Neuronal stem cell (in vitro differentiated cells): Measurements from ENCODE around the gene MCC.
"Not testable (repeated sequence)": the region's sequence is repeated elsewhere in the genome, so short reads cannot be mapped to it uniquely, and the experiment has no call there.

Source experiments
- DNase-seq: peaks from one replicate; pipeline ENCODE4 v3.0.0-alpha.2; 2013; ENCODE audit warnings: low spot score
- H2AFZ ChIP-seq: one replicate; pipeline ENCODE4 v1.6.1; 2013; ENCODE audit warnings: mild to moderate bottlenecking, low read length, inconsistent platforms
- H2AK5ac ChIP-seq: 2 replicates; pipeline ENCODE4 v1.6.1; 2013; ENCODE audit warnings: low read depth, mild to moderate bottlenecking, inconsistent platforms, low read length, moderate library complexity, mixed read lengths
- H2BK120ac ChIP-seq: 2 replicates; pipeline ENCODE4 v1.6.1; 2013; ENCODE audit warnings: low read depth, mild to moderate bottlenecking, inconsistent platforms, low read length, moderate library complexity, mixed read lengths
- H2BK12ac ChIP-seq: one replicate; pipeline ENCODE4 v1.6.1; 2013; ENCODE audit warnings: low read length, inconsistent platforms
- H2BK15ac ChIP-seq: 2 replicates; pipeline ENCODE4 v1.6.1; 2013; ENCODE audit warnings: mild to moderate bottlenecking, low read length, inconsistent platforms, mixed read lengths
- H2BK5ac ChIP-seq: one replicate; pipeline ENCODE4 v1.6.1; 2013; ENCODE audit warnings: inconsistent platforms, mild to moderate bottlenecking, low read length, moderate library complexity
- H3K14ac ChIP-seq: one replicate; pipeline ENCODE4 v1.6.1; 2013; ENCODE audit warnings: low read length, inconsistent platforms
- H3K18ac ChIP-seq: 2 replicates; pipeline ENCODE4 v1.6.1; 2013; ENCODE audit warnings: low read length, inconsistent platforms
- H3K23ac ChIP-seq: 2 replicates; pipeline ENCODE4 v1.6.1; 2013; ENCODE audit warnings: low read depth, mild to moderate bottlenecking, mixed read lengths, low read length, inconsistent platforms; ENCODE audit not compliant: poor library complexity
- H3K27ac ChIP-seq: replicated peaks from 3 replicates; pipeline ENCODE4 v1.5.1; 2013; ENCODE audit warnings: low read length, inconsistent platforms
- H3K27me3 ChIP-seq, 3 experiments: 2 replicates each; pipeline ENCODE4 v1.6.1; 2013; ENCODE audit warnings: low read length in 3 of 3, mild to moderate bottlenecking in 2 of 3, inconsistent platforms in 1 of 3, low read depth in 1 of 3, mixed read lengths in 1 of 3, moderate library complexity in 1 of 3; ENCODE audit not compliant: control insufficient read depth in 3 of 3, insufficient read depth in 3 of 3
- H3K36me3 ChIP-seq, 2 donors: replicated peaks in 1 of 2; 2 replicates each; pipeline ENCODE4 v1.6.1; 2013; ENCODE audit warnings: low read length in 2 of 2; ENCODE audit not compliant: control insufficient read depth in 2 of 2, insufficient read depth in 2 of 2
- H3K4ac ChIP-seq: 2 replicates; pipeline ENCODE4 v1.6.1; 2013; ENCODE audit warnings: inconsistent platforms, mild to moderate bottlenecking, low read length, moderate library complexity
- H3K4me1 ChIP-seq, 2 donors: 1 replicate in 1 of 2; 2 replicates in 1 of 2; pipeline ENCODE4 v1.6.1; 2013; ENCODE audit warnings: low read length in 2 of 2, low read depth in 1 of 2; ENCODE audit not compliant: control insufficient read depth in 2 of 2, insufficient read depth in 1 of 2
- H3K4me2 ChIP-seq: one replicate; pipeline ENCODE4 v1.6.1; 2013; ENCODE audit warnings: mild to moderate bottlenecking, low read length, inconsistent platforms; ENCODE audit not compliant: insufficient read depth, poor library complexity, severe bottlenecking
- H3K4me3 ChIP-seq, 2 donors: 2 replicates each; pipeline ENCODE4 v1.5.1; 2013; ENCODE audit warnings: low read length in 2 of 2, mild to moderate bottlenecking in 2 of 2, inconsistent platforms in 1 of 2, moderate library complexity in 1 of 2
- H3K79me1 ChIP-seq: one replicate; pipeline ENCODE4 v1.6.1; 2013; ENCODE audit warnings: low read depth, mild to moderate bottlenecking, inconsistent platforms, low read length, moderate library complexity
- H3K9ac ChIP-seq: one replicate; pipeline ENCODE4 v1.6.1; 2013; ENCODE audit warnings: mild to moderate bottlenecking, low read depth, low read length, inconsistent platforms; ENCODE audit not compliant: poor library complexity
- H3K9me3 ChIP-seq, 2 donors: replicated peaks in 1 of 2; 2 replicates each; pipeline versions ENCODE3 to v1.6.1; 2013; ENCODE audit warnings: low read length in 2 of 2, mild to moderate bottlenecking in 2 of 2, inconsistent platforms in 1 of 2, low read depth in 1 of 2, mixed read lengths in 1 of 2, moderate library complexity in 1 of 2; ENCODE audit not compliant: control insufficient read depth in 2 of 2, insufficient read depth in 1 of 2
- H4K8ac ChIP-seq: one replicate; pipeline ENCODE4 v1.6.1; 2013; ENCODE audit warnings: low read depth, mild to moderate bottlenecking, inconsistent platforms, low read length, moderate library complexity
- H4K91ac ChIP-seq: one replicate; pipeline ENCODE4 v1.6.1; 2013; ENCODE audit warnings: low read length, low read depth, mild to moderate bottlenecking, inconsistent platforms; ENCODE audit not compliant: poor library complexity
- WGBS, 2 donors: extraction: QIAGEN DNeasy Blood & Tissue Kit; methylation state at CpG; one replicate each; pipeline ENCODE4 v1.1.7; 2013; ENCODE audit warnings: missing lambda C conversion rate in 2 of 2, mixed read lengths in 1 of 2; ENCODE audit not compliant: insufficient read length in 2 of 2, insufficient replicate concordance in 1 of 2; ENCODE audit errors: extremely low coverage in 2 of 2; 5-methylcytosine and 5-hydroxymethylcytosine counted together

Gene MCC

DNA sequence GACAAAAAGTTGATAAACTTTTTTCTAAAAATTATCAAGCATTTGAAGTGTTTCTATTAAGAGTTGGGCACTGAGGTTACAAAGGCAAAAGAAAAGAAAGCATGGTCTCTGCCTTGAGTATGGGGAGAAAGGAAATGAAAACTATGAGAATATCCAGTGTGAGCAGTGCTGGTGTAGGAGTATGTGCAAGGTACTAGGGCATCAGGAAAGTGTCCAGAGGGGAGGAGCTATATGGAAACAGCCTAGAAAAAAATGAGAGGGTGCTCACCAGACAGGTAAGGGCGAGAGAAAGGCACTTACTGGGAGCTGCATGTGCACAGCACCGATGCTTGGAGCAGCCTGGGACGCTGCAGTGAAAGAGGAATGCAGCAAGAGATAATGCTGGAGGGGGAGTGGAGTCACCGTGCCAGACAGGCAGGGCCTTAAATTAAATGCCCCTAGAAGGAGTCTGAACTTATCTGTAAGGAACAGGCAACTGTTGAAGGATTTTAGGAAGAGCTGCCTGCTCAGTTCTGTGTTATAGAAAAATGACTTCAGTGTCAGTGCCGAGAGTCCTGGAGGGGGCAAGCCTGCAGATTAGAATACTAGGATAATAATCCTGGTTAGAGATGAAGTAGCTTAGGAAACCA, 14.0 kb downstream of the MCC start:
- Histone ChIP-seq H3K36me3 (no peaks in the 10 kb centered on the region), H2AK5ac (no peak overlapping the region), H3K9ac (no peak overlapping the region), H4K91ac (no peak overlapping the region), H3K27me3 (no peaks in the 10 kb centered on the region), H2BK12ac (no peak overlapping the region), H3K79me1 (no peaks in the 10 kb centered on the region), H3K23ac (no peak overlapping the region), H3K14ac (no peak overlapping the region), H3K9me3 (no peaks in the 10 kb centered on the region), H2BK15ac (no peak overlapping the region), H3K18ac (no peak overlapping the region), H4K8ac (peak overlapping the region; percentile 65), H3K4me2 (no peak overlapping the region), H2BK5ac (no peak overlapping the region), H2BK120ac (no peak overlapping the region), H3K4ac (no peak overlapping the region), H3K4me3 (no peak overlapping the region), H3K4me1 (peaks cover 0 to 4% of the 10 kb centered on the region in 2 donors), H2AFZ (peak overlapping the region; percentile 41), H3K27ac (no peak overlapping the region)
- no CpG with 5 or more reads among the region's 5 CpGs for WGBS, 2 donors
- DNase-seq = no peak

DNA sequence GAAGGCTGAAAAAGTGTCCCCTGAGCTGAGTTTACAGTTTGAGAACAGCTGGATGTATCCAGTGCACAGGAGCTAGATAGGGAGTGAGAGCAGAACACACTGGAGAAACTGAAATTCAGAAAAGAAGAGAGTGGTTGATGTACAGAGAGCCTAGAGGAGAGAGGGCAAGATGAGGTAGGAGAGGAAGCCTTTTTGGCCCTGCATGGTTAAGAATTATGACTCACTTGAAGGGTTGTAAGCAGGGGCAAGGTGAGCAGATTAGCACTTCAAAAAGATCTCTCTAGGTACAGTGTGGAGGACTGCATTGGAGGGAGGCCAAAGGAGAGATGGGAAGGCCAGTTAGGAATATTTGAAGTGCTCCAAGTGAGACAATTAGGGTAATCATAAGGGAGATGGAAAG, 25.2 kb downstream of the MCC start:
- H3K27me3 ChIP-seq = no peaks in the 10 kb centered on the region
- no peak overlapping the region for H3K23ac ChIP-seq
- no peak overlapping the region for H2BK15ac ChIP-seq
- DNase-seq = no peak
- no peak overlapping the region for H2AK5ac ChIP-seq
- no peak overlapping the region for H3K27ac ChIP-seq
- no peak overlapping the region for H3K14ac ChIP-seq
- no peak overlapping the region for H3K4ac ChIP-seq
- no peak overlapping the region for H3K18ac ChIP-seq
- no peak overlapping the region for H3K4me2 ChIP-seq
- H3K9ac ChIP-seq = no peak overlapping the region
- H3K36me3 ChIP-seq = no peaks in the 10 kb centered on the region
- H4K91ac ChIP-seq = no peak overlapping the region
- no peak overlapping the region for H2BK120ac ChIP-seq
- H2AFZ ChIP-seq = no peak overlapping the region
- H4K8ac ChIP-seq = no peak overlapping the region
- no peak overlapping the region for H3K4me3 ChIP-seq
- no peaks in the 10 kb centered on the region for H3K4me1 ChIP-seq
- no peak overlapping the region for H2BK12ac ChIP-seq
- no peaks in the 10 kb centered on the region for H3K9me3 ChIP-seq
- H2BK5ac ChIP-seq = no peak overlapping the region
- H3K79me1 ChIP-seq = no peaks in the 10 kb centered on the region

DNA sequence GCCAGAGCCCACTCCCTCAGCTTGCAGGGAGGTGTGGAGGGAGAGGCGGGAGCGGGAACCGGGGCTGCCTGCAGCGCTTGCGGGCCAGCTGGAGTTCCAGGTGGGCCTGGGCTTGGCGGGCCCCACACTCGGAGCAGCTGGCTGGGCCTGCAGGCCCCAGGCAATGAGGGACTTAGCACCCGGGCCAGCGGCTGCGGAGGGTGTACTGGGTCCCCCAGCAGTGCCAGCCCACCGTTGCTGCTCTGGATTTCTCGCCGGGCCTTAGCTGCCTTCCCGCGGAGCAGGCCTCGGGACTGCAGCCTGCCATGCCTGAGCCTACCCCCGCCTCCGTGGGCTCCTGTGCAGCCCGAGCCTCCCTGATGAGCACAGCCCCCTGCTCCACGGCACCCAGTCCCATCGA, 31.1 kb downstream of the MCC start:
- H3K27ac ChIP-seq, H3K27me3 ChIP-seq, H2AFZ ChIP-seq, H3K4me1 ChIP-seq, H3K9me3 ChIP-seq, H3K4ac ChIP-seq, H3K79me1 ChIP-seq, H4K8ac ChIP-seq, H3K14ac ChIP-seq, H3K23ac ChIP-seq, H2AK5ac ChIP-seq, H2BK12ac ChIP-seq, H2BK120ac ChIP-seq, H3K4me3 ChIP-seq, H3K36me3 ChIP-seq, H3K4me2 ChIP-seq, H3K9ac ChIP-seq, H4K91ac ChIP-seq, H3K18ac ChIP-seq, DNase-seq, H2BK5ac ChIP-seq, H2BK15ac ChIP-seq: not testable (repeated sequence)
- WGBS, 2 donors = no CpG with 5 or more reads among the region's 21 CpGs

DNA sequence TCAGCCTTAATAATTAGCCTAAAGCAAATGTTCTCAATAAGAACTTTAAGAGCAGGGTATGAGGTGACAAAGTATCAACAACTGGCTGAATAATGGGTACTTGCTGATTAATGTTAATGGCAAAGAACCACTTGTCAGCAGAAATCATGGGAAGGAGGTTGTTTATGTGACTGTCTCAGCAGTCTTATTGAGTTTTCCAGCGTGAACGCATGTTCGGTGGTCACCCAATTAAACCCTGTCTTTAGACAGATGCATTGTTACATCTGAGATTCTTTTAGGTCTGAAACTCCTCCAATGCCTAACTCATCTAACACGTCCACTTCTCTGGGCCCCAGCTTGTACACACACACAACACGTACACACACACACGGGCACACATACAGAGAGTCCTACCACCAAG, 35.3 kb downstream of the MCC start:
- no peak overlapping the region for H4K8ac ChIP-seq
- no peaks in the 10 kb centered on the region for H3K36me3 ChIP-seq
- H3K79me1 ChIP-seq = no peaks in the 10 kb centered on the region
- no peak overlapping the region for H2AFZ ChIP-seq
- H3K18ac ChIP-seq = no peak overlapping the region
- DNase-seq = no peak
- no peak overlapping the region for H3K9ac ChIP-seq
- no peaks in the 10 kb centered on the region for H3K4me1 ChIP-seq
- no peak overlapping the region for H3K4me2 ChIP-seq
- H3K27me3 ChIP-seq = no peaks in the 10 kb centered on the region
- H3K4me3 ChIP-seq = no peak overlapping the region
- H2BK15ac ChIP-seq = no peak overlapping the region
- H3K9me3 ChIP-seq = no peaks in the 10 kb centered on the region
- H2BK12ac ChIP-seq = no peak overlapping the region
- no peak overlapping the region for H2BK120ac ChIP-seq
- no peak overlapping the region for H4K91ac ChIP-seq
- no CpG with 5 or more reads among the region's 6 CpGs for WGBS, 2 donors
- H3K4ac ChIP-seq = no peak overlapping the region
- H2BK5ac ChIP-seq = no peak overlapping the region
- no peak overlapping the region for H3K27ac ChIP-seq
- no peak overlapping the region for H3K14ac ChIP-seq
- no peak overlapping the region for H2AK5ac ChIP-seq
- no peak overlapping the region for H3K23ac ChIP-seq
